PFSK-1 (cell line): Measurements from ENCODE around the gene RBPMS2.

Experiments used
- POLR2AphosphoS5 ChIP-seq: IDR thresholded peaks from 2 replicates; pipeline ENCODE4 v1.6.1; 2012; ENCODE audit warnings: low read depth, mild to moderate bottlenecking, control low read depth, low read length, moderate library complexity
- SIN3A ChIP-seq: IDR thresholded peaks from 2 replicates; pipeline ENCODE4 v1.6.1; 2012; ENCODE audit warnings: mild to moderate bottlenecking, low read length, moderate library complexity, borderline replicate concordance; ENCODE audit not compliant: insufficient read depth
- TAF1 ChIP-seq: IDR thresholded peaks from 2 replicates; pipeline ENCODE4 v1.6.1; 2012; ENCODE audit warnings: low read length, control low read depth, borderline replicate concordance; ENCODE audit not compliant: insufficient read depth
- TF ChIP-seq, protein P1 (sequence below), 2 experiments: IDR thresholded peaks; 2 replicates each; pipeline versions ENCODE4 v1.6.1 to v1.8.0; 2011 to 2012; ENCODE audit warnings: low read depth in 2 of 2, low read length in 2 of 2, control low read depth in 1 of 2, inconsistent platforms in 1 of 2, mild to moderate bottlenecking in 1 of 2, moderate library complexity in 1 of 2; ENCODE audit not compliant: insufficient read depth in 1 of 2

DNA sequence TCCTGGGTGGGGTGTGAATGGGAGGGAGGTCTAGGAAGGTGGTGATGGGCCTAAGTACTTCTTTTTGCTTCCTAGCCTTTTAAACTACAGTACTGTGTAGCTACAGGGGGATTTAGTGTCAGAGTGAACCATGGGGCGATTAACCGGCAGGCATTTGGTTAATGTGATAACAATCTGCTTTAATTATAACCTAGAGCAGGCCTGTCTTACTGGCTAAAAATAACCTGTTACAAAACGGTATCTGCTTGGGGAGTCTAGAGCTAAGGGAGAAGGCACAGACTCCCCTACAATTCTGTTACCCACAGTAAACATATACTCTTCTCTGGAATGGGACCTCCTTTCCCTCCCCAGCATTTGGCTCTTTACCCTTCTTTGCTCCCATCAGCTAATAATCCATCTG, 85.4 kb downstream of the RBPMS2 start:
- no peak for TF ChIP-seq SIN3A
- TF ChIP-seq, protein P1, sequence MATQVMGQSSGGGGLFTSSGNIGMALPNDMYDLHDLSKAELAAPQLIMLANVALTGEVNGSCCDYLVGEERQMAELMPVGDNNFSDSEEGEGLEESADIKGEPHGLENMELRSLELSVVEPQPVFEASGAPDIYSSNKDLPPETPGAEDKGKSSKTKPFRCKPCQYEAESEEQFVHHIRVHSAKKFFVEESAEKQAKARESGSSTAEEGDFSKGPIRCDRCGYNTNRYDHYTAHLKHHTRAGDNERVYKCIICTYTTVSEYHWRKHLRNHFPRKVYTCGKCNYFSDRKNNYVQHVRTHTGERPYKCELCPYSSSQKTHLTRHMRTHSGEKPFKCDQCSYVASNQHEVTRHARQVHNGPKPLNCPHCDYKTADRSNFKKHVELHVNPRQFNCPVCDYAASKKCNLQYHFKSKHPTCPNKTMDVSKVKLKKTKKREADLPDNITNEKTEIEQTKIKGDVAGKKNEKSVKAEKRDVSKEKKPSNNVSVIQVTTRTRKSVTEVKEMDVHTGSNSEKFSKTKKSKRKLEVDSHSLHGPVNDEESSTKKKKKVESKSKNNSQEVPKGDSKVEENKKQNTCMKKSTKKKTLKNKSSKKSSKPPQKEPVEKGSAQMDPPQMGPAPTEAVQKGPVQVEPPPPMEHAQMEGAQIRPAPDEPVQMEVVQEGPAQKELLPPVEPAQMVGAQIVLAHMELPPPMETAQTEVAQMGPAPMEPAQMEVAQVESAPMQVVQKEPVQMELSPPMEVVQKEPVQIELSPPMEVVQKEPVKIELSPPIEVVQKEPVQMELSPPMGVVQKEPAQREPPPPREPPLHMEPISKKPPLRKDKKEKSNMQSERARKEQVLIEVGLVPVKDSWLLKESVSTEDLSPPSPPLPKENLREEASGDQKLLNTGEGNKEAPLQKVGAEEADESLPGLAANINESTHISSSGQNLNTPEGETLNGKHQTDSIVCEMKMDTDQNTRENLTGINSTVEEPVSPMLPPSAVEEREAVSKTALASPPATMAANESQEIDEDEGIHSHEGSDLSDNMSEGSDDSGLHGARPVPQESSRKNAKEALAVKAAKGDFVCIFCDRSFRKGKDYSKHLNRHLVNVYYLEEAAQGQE (IDR thresholded peaks at IDR 0.05; ENCODE audit: insufficient read depth in 1 of 2, low read depth in 2 of 2, low read length in 2 of 2) = no peak
- no peak for TF ChIP-seq POLR2AphosphoS5
- no peak for TF ChIP-seq TAF1
